H1 (cell line): ENCODE data around the gene RERE. TPM values are rescaled to one million over a fixed set of nuclear protein-coding genes. Genes with fewer than 3 reads are reported as not detected.

Experiments
- CTCF ChIA-PET: fragments of 300-600 bp; sonication (Branson Sonifier 250); formaldehyde crosslinking; loops from one replicate; lab custom pipeline; 2021; ENCODE audit not compliant: partially characterized antibody; lab: Charles Lee
- POLR2A ChIA-PET: fragments of 300-600 bp; sonication (Branson Sonifier 250); formaldehyde crosslinking; loops from one replicate; lab custom pipeline; 2021; ENCODE audit warnings: inconsistent platforms; ENCODE audit not compliant: partially characterized antibody; lab: Charles Lee
- DNase-seq, 2 experiments: peaks; one replicate each; pipeline versions ENCODE4 v3.0.0 to v3.0.0-alpha.2; 2010 to 2022; ENCODE audit warnings: low spot score in 2 of 2, low read depth in 1 of 2, mixed read lengths in 1 of 2
- FAIRE-seq: peaks from 2 replicates; lab custom pipeline; 2011; peaks lifted over from hg19 to GRCh38; lab: Jason Lieb, UNC
- H2AFZ ChIP-seq: 2 replicates; pipeline ENCODE4 v1.8.1; 2012; ENCODE audit warnings: low read length, inconsistent platforms
- H2AK5ac ChIP-seq: 2 replicates; pipeline ENCODE4 v1.6.1; 2013; ENCODE audit warnings: low read depth, low read length
- H2BK120ac ChIP-seq: replicated peaks from 2 replicates; pipeline ENCODE3; 2013; ENCODE audit warnings: low read depth, low read length, inconsistent platforms
- H2BK12ac ChIP-seq: 2 replicates; pipeline ENCODE4 v1.6.1; 2013; ENCODE audit warnings: low read depth, low read length
- H2BK15ac ChIP-seq: 2 replicates; pipeline ENCODE4 v1.6.1; 2013; ENCODE audit warnings: low read length
- H2BK20ac ChIP-seq: 2 replicates; pipeline ENCODE4 v1.6.1; 2013; ENCODE audit warnings: low read length
- H2BK5ac ChIP-seq: 2 replicates; pipeline ENCODE4 v1.6.1; 2013; ENCODE audit warnings: low read depth, low read length
- H3K14ac ChIP-seq: 2 replicates; pipeline ENCODE4 v1.6.1; 2013; ENCODE audit warnings: inconsistent platforms; ENCODE audit not compliant: insufficient read length
- H3K18ac ChIP-seq: 2 replicates; pipeline ENCODE4 v1.6.1; 2013; ENCODE audit warnings: low read length; ENCODE audit errors: extremely low read depth
- H3K23ac ChIP-seq: 2 replicates; pipeline ENCODE4 v1.6.1; 2013; ENCODE audit warnings: inconsistent platforms; ENCODE audit not compliant: insufficient read length
- H3K23me2 ChIP-seq: 2 replicates; pipeline ENCODE4 v1.6.1; 2013; ENCODE audit warnings: low read depth, low read length
- H3K27ac ChIP-seq: 2 replicates; pipeline ENCODE4 v1.6.1; 2011; ENCODE audit warnings: low read depth, low read length, inconsistent platforms
- H3K27me3 ChIP-seq, 4 experiments: replicated peaks in 1 of 4; 1 replicate in 1 of 4; 2 replicates in 3 of 4; pipeline versions ENCODE4 v1.6.1 to v1.8.1; 2011 to 2013; ENCODE audit warnings: low read length in 3 of 4, mild to moderate bottlenecking in 3 of 4, inconsistent platforms in 2 of 4, mixed read lengths in 2 of 4, moderate library complexity in 1 of 4; ENCODE audit not compliant: control insufficient read depth in 3 of 4, insufficient read depth in 3 of 4; ENCODE audit errors: extremely low read depth in 1 of 4
- H3K36me3 ChIP-seq, 4 experiments: 2 replicates each; pipeline versions ENCODE4 v1.6.1 to v1.8.1; 2011 to 2013; ENCODE audit warnings: mild to moderate bottlenecking in 4 of 4, low read length in 3 of 4, moderate library complexity in 2 of 4, control low read depth in 1 of 4, inconsistent platforms in 1 of 4; ENCODE audit not compliant: insufficient read depth in 4 of 4, control insufficient read depth in 2 of 4
- H3K4ac ChIP-seq: replicated peaks from 2 replicates; pipeline ENCODE3; 2013; ENCODE audit warnings: low read length, low read depth, mixed read lengths, inconsistent platforms; ENCODE audit not compliant: insufficient read length
- H3K4me1 ChIP-seq, 4 experiments: replicated peaks in 1 of 4; 1 replicate in 1 of 4; 2 replicates in 3 of 4; pipeline versions ENCODE4 v1.6.1 to v1.8.1; 2011 to 2013; ENCODE audit warnings: low read length in 3 of 4, inconsistent platforms in 2 of 4, mixed read lengths in 1 of 4; ENCODE audit not compliant: insufficient read depth in 4 of 4, control insufficient read depth in 3 of 4
- H3K4me2 ChIP-seq, 2 experiments: 2 replicates each; pipeline versions ENCODE4 v1.6.1 to v1.8.1; 2011 to 2013; ENCODE audit warnings: low read depth in 2 of 2, low read length in 2 of 2, control low read depth in 1 of 2, inconsistent platforms in 1 of 2, mild to moderate bottlenecking in 1 of 2; ENCODE audit not compliant: insufficient read depth in 1 of 2
- H3K4me3 ChIP-seq, 4 experiments: fragments of 200-600, 300-600 bp in 1 of 4; sonication (generic), shearing (Covaris generic), sonication (Bioruptor Twin) in 1 of 4; 2 replicates each; pipeline versions ENCODE4 v1.5.1 to v1.8.1; 2011 to 2016; ENCODE audit warnings: low read length in 4 of 4, low read depth in 3 of 4, control low read depth in 2 of 4, inconsistent platforms in 2 of 4, mild to moderate bottlenecking in 2 of 4, mixed read lengths in 1 of 4, moderate library complexity in 1 of 4; ENCODE audit not compliant: insufficient read depth in 2 of 4; ENCODE audit errors: extremely low read depth in 1 of 4
- H3K56ac ChIP-seq: replicated peaks from 2 replicates; pipeline ENCODE3; 2013; ENCODE audit warnings: low read depth, mild to moderate bottlenecking, mixed read lengths, low read length, inconsistent platforms; ENCODE audit not compliant: insufficient read length
- H3K79me1 ChIP-seq: 2 replicates; pipeline ENCODE4 v1.6.1; 2013; ENCODE audit warnings: low read depth, low read length, control low read depth
- H3K79me2 ChIP-seq, 2 experiments: 2 replicates each; pipeline versions ENCODE4 v1.6.1 to v1.8.1; 2012 to 2013; ENCODE audit warnings: low read length in 2 of 2, mild to moderate bottlenecking in 2 of 2, inconsistent platforms in 1 of 2; ENCODE audit not compliant: insufficient read depth in 2 of 2, control insufficient read depth in 1 of 2
- H3K9ac ChIP-seq, 4 experiments: replicated peaks in 1 of 4; 1 replicate in 1 of 4; 2 replicates in 3 of 4; pipeline versions ENCODE4 v1.6.1 to v1.8.1; 2011 to 2013; ENCODE audit warnings: low read depth in 3 of 4, low read length in 3 of 4, control low read depth in 2 of 4, mild to moderate bottlenecking in 2 of 4, moderate library complexity in 2 of 4, inconsistent platforms in 1 of 4; ENCODE audit errors: extremely low read depth in 1 of 4
- H3K9me3 ChIP-seq, 2 experiments: 2 replicates each; pipeline versions ENCODE4 v1.6.1 to v1.8.1; 2012 to 2013; ENCODE audit warnings: mild to moderate bottlenecking in 2 of 2, moderate library complexity in 2 of 2, control low read depth in 1 of 2, inconsistent platforms in 1 of 2, low read depth in 1 of 2, low read length in 1 of 2, mixed read lengths in 1 of 2; ENCODE audit not compliant: insufficient read depth in 2 of 2
- H4K20me1 ChIP-seq, 2 experiments: replicated peaks in 1 of 2; 2 replicates each; pipeline versions ENCODE3 to v1.8.1; 2011 to 2013; ENCODE audit warnings: inconsistent platforms in 2 of 2, low read length in 2 of 2, mild to moderate bottlenecking in 1 of 2; ENCODE audit not compliant: insufficient read depth in 2 of 2, control insufficient read depth in 1 of 2
- H4K5ac ChIP-seq: 2 replicates; pipeline ENCODE4 v1.6.1; 2013; ENCODE audit warnings: low read length, low read depth, mixed read lengths, inconsistent platforms; ENCODE audit not compliant: insufficient read length
- H4K8ac ChIP-seq: 2 replicates; pipeline ENCODE4 v1.8.0; 2013; ENCODE audit warnings: mild to moderate bottlenecking, moderate library complexity, low read length, inconsistent platforms; ENCODE audit not compliant: insufficient read depth; ENCODE audit errors: extremely low read depth
- H4K91ac ChIP-seq: replicated peaks from 2 replicates; pipeline ENCODE3; 2013; ENCODE audit warnings: low read length, mixed read lengths, inconsistent platforms; ENCODE audit not compliant: insufficient read length
- BCL11A ChIP-seq, 2 experiments: IDR thresholded peaks; one replicate each; pipeline ENCODE4 v1.6.1; 2011; ENCODE audit warnings: low read depth in 2 of 2, low read length in 2 of 2, mild to moderate bottlenecking in 2 of 2
- CREB1 ChIP-seq: IDR thresholded peaks from 2 replicates; pipeline ENCODE4 v1.6.1; 2012; ENCODE audit warnings: inconsistent platforms
- EP300 ChIP-seq, 2 experiments: IDR thresholded peaks; 1 replicate in 1 of 2; 2 replicates in 1 of 2; pipeline ENCODE4 v1.6.1; 2011 to 2012; ENCODE audit warnings: low read depth in 2 of 2, low read length in 2 of 2, mild to moderate bottlenecking in 2 of 2, borderline replicate concordance in 1 of 2, inconsistent platforms in 1 of 2, moderate library complexity in 1 of 2
- GTF2F1 ChIP-seq: IDR thresholded peaks from 2 replicates; pipeline ENCODE4 v1.6.1; 2012; ENCODE audit warnings: low read depth, low read length, improper control_type of control experiment, borderline replicate concordance
- JUN ChIP-seq: IDR thresholded peaks from 2 replicates; pipeline ENCODE4 v1.6.1; 2011; ENCODE audit warnings: low read depth, mild to moderate bottlenecking, improper control_type of control experiment, low read length
- JUND ChIP-seq: IDR thresholded peaks from 2 replicates; pipeline ENCODE4 v1.6.1; 2011; ENCODE audit warnings: mild to moderate bottlenecking, improper control_type of control experiment, low read length
- KDM1A ChIP-seq: fragments of 200-600, 300-600 bp; sonication (generic); IDR thresholded peaks from 2 replicates; pipeline ENCODE4 v1.7.1; 2016; ENCODE audit warnings: mild to moderate bottlenecking, low read length, borderline replicate concordance
- SRF ChIP-seq: IDR thresholded peaks from 2 replicates; pipeline ENCODE4 v1.6.1; 2011; ENCODE audit warnings: mild to moderate bottlenecking, low read depth, low read length, moderate library complexity
- TEAD4 ChIP-seq: IDR thresholded peaks from 2 replicates; pipeline ENCODE4 v1.6.1; 2012; ENCODE audit warnings: low read depth, low read length, inconsistent platforms, mixed read lengths
- YY1 ChIP-seq: IDR thresholded peaks from 2 replicates; pipeline ENCODE4 v1.6.1; 2011; ENCODE audit warnings: low read depth, mild to moderate bottlenecking, low read length
- WGBS, 2 experiments: shearing (Covaris generic) in 1 of 2; methylation state at CpG; one replicate each; pipeline versions ENCODE4 v1.1.6 to v1.1.7; 2013 to 2015; ENCODE audit warnings: low lambda C conversion rate in 2 of 2, mixed read lengths in 2 of 2, inconsistent platforms in 1 of 2, low coverage in 1 of 2, missing lambda C conversion rate in 1 of 2; ENCODE audit not compliant: insufficient replicate concordance in 2 of 2, insufficient coverage in 1 of 2, insufficient read length in 1 of 2; ENCODE audit errors: extremely low coverage in 1 of 2, missing lambda C conversion rate in 1 of 2; 5-methylcytosine and 5-hydroxymethylcytosine counted together
- polyA plus RNA-seq, 7 experiments: library from polyadenylated mRNA; depleted of rRNA in 3 of 7; stranded (reverse) in 5 of 7; unstranded in 2 of 7; fragments of >200 nt in 5 of 7; fragments of 200-250 nt in 2 of 7; gene quantifications; 1 replicate in 5 of 7; 2 replicates in 1 of 7; 4 replicates in 1 of 7; pipeline versions ENCODE4 v1.2.1 to v1.2.3, GENCODE V29; 2011 to 2013; ENCODE audit warnings: missing spikeins in 2 of 7, mixed read lengths in 2 of 7
- total RNA-seq: library from RNA; stranded (reverse); fragmentation: NEBNext Ultra II Directional; extraction: Animal tissue kit (Norgen Biotek cat#: 25700); gene quantifications from 2 replicates; pipeline ENCODE4 v1.2.1, GENCODE V29; 2021
- TF ChIP-seq, protein P1 (sequence below): IDR thresholded peaks from 2 replicates; pipeline ENCODE4 v1.6.1; 2012; ENCODE audit warnings: inconsistent platforms
- TF ChIP-seq, protein P2 (sequence below): IDR thresholded peaks from 2 replicates; pipeline ENCODE4 v1.6.1; 2012; ENCODE audit warnings: low read length, inconsistent platforms

Gene RERE
- total and polyA plus RNA-seq, 2 of the 8 experiments (the other 6 are each of a cell fraction or from before 2014, with no cell fraction given), result 15.3 to 142 TPM

DNA sequence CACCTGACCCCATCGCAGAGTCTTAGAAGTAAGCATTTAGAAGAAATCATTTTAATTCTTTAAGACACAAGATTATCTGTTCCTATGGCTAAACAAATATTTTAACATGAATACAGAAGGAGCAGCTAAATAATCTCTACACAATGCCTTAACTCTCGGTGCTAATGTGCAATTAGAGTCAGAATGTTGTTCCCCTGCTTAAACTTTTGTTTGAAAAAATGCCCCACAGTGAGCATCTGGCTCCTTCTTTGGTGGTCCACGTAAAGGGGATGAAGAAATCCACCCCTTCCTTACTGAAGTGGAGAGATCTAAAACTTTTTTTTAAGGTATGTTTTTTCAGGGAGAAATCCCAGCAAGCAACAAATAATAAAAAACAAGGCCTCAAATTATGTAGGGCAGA is 444.3 kb downstream of the RERE start:
- DNase-seq (no peak), FAIRE-seq (no peak)
- Histone ChIP-seq H2BK20ac (no peak overlapping the region), H3K23me2 (no peaks in the 10 kb centered on the region), H2AFZ (no peak overlapping the region), H2BK15ac (no peak overlapping the region), H2BK5ac (no peak overlapping the region), H3K4me1 (peaks cover 28 to 43% (median 37%) of the 10 kb centered on the region in 4 experiments), H3K9me3 (no peaks in the 10 kb centered on the region), H4K8ac (no peak overlapping the region), H3K36me3 (no peaks in the 10 kb centered on the region), H3K18ac (peak overlapping the region; percentile 52; the same call in 1 of the 2 replicates), H3K27ac (0 out of 2 replicates have a peak overlapping the region, but pooled peaks have one; percentile 61), H3K14ac (no peak overlapping the region), H3K79me2 (peaks cover 0 to 68% of the 10 kb centered on the region in 2 experiments; a peak in 3 of 4 replicates), H3K79me1 (peaks cover 6% of the 10 kb centered on the region; the same call in 1 of the 2 replicates), H3K56ac (no peak overlapping the region), H3K4me2 (peak overlapping the region in 1 of 2 experiments; percentile 41; a peak in 1 of 4 replicates), H3K23ac (no peak overlapping the region), H4K20me1 (peaks cover 5 to 7% of the 10 kb centered on the region in 2 experiments), H3K4me3 (no peak overlapping the region), H3K4ac (no peak overlapping the region), H2BK12ac (no peak overlapping the region), H3K9ac (no peak overlapping the region), H4K91ac (no peak overlapping the region), H3K27me3 (no peaks in the 10 kb centered on the region), H2BK120ac (no peak overlapping the region), H4K5ac (no peak overlapping the region), H2AK5ac (no peak overlapping the region)
- CTCF ChIA-PET, result interaction anchor here (1.0 to 4.8 kb wide), 6 partner anchors 12 to 355 kb away, joined by 3 to 32 read pairs (median 4); no protein-coding TSS in a partner anchor
- POLR2A ChIA-PET, result no interaction called here
- 78% methylated on average over 3 of the region's 3 CpGs; no CpG with 5 or more reads in 1 of the 2 experiments for WGBS, 2 experiments
- TF ChIP-seq JUN (no peak), TEAD4 (no peak), EP300 (IDR thresholded peaks at IDR 0.05; ENCODE audit: borderline replicate concordance in 1 of 2, low read depth in 2 of 2, low read length in 2 of 2) (no peak), KDM1A (no peak), GTF2F1 (no peak), CREB1 (no peak), JUND (no peak), YY1 (no peak), BCL11A (IDR thresholded peaks at IDR 0.05; ENCODE audit: low read depth in 2 of 2, low read length in 2 of 2) (no peak), SRF (no peak)
- TF ChIP-seq, protein P1, sequence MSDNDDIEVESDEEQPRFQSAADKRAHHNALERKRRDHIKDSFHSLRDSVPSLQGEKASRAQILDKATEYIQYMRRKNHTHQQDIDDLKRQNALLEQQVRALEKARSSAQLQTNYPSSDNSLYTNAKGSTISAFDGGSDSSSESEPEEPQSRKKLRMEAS, result no peak
- TF ChIP-seq, protein P2, sequence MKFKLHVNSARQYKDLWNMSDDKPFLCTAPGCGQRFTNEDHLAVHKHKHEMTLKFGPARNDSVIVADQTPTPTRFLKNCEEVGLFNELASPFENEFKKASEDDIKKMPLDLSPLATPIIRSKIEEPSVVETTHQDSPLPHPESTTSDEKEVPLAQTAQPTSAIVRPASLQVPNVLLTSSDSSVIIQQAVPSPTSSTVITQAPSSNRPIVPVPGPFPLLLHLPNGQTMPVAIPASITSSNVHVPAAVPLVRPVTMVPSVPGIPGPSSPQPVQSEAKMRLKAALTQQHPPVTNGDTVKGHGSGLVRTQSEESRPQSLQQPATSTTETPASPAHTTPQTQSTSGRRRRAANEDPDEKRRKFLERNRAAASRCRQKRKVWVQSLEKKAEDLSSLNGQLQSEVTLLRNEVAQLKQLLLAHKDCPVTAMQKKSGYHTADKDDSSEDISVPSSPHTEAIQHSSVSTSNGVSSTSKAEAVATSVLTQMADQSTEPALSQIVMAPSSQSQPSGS, result no peak
